Measurements from ENCODE around the gene IGSF21.

Gene IGSF21

GRCh38 chr1:18328803-18329202 is 221.2 kb downstream of the IGSF21 start:
- no peak for DNase-seq (ENCODE audit: low read depth)
- no peak overlapping the region for H3K4me3 ChIP-seq (replicated peaks; ENCODE audit: low read depth, low read length)

DNA sequence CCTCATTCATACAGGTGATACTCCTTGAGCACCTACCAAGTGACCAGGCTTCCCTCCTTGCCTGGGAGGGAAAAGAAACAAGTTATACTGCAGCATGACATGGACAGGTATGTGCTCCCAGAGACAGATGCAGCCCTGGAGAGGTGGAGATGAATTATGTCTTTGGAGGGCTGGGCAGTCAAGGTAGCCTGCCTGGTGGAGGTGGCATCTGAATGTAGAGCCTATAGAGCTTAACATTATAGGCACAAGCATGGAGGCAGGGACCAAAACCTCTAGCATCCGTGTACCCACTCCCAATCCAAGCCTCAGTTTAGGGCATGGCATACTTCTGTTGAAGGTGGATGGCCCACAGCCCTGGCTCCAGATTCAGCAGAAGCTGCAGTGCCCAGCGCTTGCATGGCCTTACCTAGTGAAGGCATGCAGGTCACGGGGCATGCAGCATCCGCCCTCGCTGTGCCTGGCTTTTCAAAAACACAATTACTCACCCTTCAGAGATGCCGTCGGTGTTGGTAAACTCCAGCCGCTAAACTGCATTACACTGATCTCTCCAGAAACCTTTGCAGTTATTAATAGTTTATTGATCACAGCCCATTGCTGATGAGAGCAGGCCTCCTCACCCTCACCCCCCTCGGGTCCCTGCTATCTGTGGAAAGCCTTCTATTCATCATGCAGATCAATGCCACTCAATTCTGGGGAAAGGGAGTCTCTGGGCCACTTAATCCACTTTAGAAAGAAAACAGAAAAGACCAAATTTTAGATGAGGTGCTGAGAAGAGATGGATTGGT is 222.1 kb downstream of the IGSF21 start:
- H3K4me3 ChIP-seq (replicated peaks; ENCODE audit: low read depth, low read length): no peak overlapping the region
- no peak for DNase-seq (ENCODE audit: low read depth)
- TF ChIP-seq, protein P1, sequence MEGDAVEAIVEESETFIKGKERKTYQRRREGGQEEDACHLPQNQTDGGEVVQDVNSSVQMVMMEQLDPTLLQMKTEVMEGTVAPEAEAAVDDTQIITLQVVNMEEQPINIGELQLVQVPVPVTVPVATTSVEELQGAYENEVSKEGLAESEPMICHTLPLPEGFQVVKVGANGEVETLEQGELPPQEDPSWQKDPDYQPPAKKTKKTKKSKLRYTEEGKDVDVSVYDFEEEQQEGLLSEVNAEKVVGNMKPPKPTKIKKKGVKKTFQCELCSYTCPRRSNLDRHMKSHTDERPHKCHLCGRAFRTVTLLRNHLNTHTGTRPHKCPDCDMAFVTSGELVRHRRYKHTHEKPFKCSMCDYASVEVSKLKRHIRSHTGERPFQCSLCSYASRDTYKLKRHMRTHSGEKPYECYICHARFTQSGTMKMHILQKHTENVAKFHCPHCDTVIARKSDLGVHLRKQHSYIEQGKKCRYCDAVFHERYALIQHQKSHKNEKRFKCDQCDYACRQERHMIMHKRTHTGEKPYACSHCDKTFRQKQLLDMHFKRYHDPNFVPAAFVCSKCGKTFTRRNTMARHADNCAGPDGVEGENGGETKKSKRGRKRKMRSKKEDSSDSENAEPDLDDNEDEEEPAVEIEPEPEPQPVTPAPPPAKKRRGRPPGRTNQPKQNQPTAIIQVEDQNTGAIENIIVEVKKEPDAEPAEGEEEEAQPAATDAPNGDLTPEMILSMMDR (IDR thresholded peaks at IDR 0.05; ENCODE audit: low read length, missing control alignments): no peak

More at GRCh38 chr1:18328803-18329202, 221.2 kb downstream of the IGSF21 start:
- TF ChIP-seq, protein P1 (IDR thresholded peaks at IDR 0.05; ENCODE audit: low read length, missing control alignments): no peak

- DNase-seq (ENCODE audit: low read depth): no peak
- TF ChIP-seq, protein P1 (IDR thresholded peaks at IDR 0.05; ENCODE audit: low read length, missing control alignments): no peak
- H3K4me3 ChIP-seq (replicated peaks; ENCODE audit: low read depth, low read length): no peak overlapping the region
Observed at GRCh38 chr1:18332576-18332975, 225.0 kb downstream of the IGSF21 start.

GRCh38 chr1:18333220-18333619 is 225.6 kb downstream of the IGSF21 start:
- DNase-seq (ENCODE audit: low read depth): no peak
- no peak overlapping the region for H3K4me3 ChIP-seq (replicated peaks; ENCODE audit: low read depth, low read length)
- TF ChIP-seq, protein P1 (IDR thresholded peaks at IDR 0.05; ENCODE audit: low read length, missing control alignments): no peak

DNA sequence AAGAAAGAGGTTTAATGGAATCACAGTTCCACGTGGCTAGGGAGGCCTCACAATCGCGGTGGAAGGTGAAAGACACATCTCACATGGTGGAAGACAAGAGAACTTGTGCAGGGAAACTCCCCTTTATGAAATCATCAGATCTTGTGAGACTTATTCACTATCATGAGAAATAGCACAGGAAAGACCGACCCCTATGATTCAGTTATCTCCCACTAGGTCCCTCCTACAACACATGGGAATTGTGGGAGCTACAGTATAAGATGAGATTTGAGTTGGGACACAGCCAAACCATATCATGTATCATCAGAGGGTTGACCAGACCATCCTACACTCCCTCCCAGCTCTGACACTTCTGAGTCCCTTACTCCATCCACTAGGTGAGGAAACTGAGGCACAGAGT is 229.2 kb downstream of the IGSF21 start:
- TF ChIP-seq, protein P1 (IDR thresholded peaks at IDR 0.05; ENCODE audit: low read length, missing control alignments): no peak
- no peak overlapping the region for H3K4me3 ChIP-seq (replicated peaks; ENCODE audit: low read depth, low read length)
- DNase-seq (ENCODE audit: low read depth): no peak

- H3K4me3 ChIP-seq (replicated peaks; ENCODE audit: low read depth, low read length): no peak overlapping the region
- TF ChIP-seq, protein P1 (IDR thresholded peaks at IDR 0.05; ENCODE audit: low read length, missing control alignments): no peak
- DNase-seq (ENCODE audit: low read depth): no peak
Observed at GRCh38 chr1:18337757-18338156, 230.2 kb downstream of the IGSF21 start.

GRCh38 chr1:18339161-18339560 is 231.6 kb downstream of the IGSF21 start:
- TF ChIP-seq, protein P1 (IDR thresholded peaks at IDR 0.05; ENCODE audit: low read length, missing control alignments): no peak
- DNase-seq (ENCODE audit: low read depth): no peak
- H3K4me3 ChIP-seq (replicated peaks; ENCODE audit: low read depth, low read length): no peak overlapping the region

Measured in fibroblast of pulmonary artery (primary cell).